Uterus (tissue), 2 donors: ENCODE results near the gene CIRBP.

Source experiments
- CTCF ChIP-seq, 4 experiments: fragments of 200-600 bp in 2 of 4; fragments of 450-650 bp in 2 of 4; sonication (generic) in 2 of 4; IDR thresholded peaks; one replicate each; pipeline ENCODE4 v1.5.1; 2016 to 2019; ENCODE audit warnings: antibody characterized with exemption in 4 of 4, mild to moderate bottlenecking in 2 of 4, moderate library complexity in 1 of 4
- POLR2A ChIP-seq, 2 donors: fragments of 450-650 bp; IDR thresholded peaks; one replicate each; pipeline ENCODE4 v1.6.1; 2016; ENCODE audit warnings: antibody characterized with exemption in 2 of 2, mild to moderate bottlenecking in 1 of 2, moderate library complexity in 1 of 2

GRCh38 chr19:1258163-1258492 is 11.0 kb upstream of the CIRBP start:
- TF ChIP-seq CTCF (IDR thresholded peaks at IDR 0.05) = no peak
- TF ChIP-seq POLR2A (IDR thresholded peaks at IDR 0.05) = no peak
